ENCODE results near the gene HCK.
A peak's percentile ranks its signal among the peaks of the same experiment; 100 is the strongest.

Gene HCK

DNA sequence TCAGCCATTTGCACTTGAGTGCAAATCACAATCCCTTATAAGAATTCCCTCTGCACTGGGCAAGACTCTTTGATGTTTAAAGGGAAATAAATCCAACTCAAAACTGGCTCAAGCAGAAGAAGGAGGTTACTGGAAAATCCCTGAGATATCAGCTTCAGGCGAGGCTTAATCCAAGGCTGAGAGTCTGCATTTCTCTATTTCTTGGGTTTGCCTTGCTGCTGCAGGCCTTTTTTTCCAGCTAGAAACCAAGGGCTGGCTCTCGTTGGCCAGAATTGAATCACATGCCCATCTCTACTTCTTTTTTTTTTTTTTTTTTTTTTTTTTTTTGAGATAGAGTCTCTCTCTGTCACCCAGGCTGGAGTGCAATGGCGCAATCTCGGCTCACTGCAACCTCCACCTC lies 11.7 kb downstream of the HCK start:
- DNase-seq, result no peak

GRCh38 chr20:32064667-32065066 lies 12.6 kb downstream of the HCK start:
- DNase-seq, result no peak

DNA sequence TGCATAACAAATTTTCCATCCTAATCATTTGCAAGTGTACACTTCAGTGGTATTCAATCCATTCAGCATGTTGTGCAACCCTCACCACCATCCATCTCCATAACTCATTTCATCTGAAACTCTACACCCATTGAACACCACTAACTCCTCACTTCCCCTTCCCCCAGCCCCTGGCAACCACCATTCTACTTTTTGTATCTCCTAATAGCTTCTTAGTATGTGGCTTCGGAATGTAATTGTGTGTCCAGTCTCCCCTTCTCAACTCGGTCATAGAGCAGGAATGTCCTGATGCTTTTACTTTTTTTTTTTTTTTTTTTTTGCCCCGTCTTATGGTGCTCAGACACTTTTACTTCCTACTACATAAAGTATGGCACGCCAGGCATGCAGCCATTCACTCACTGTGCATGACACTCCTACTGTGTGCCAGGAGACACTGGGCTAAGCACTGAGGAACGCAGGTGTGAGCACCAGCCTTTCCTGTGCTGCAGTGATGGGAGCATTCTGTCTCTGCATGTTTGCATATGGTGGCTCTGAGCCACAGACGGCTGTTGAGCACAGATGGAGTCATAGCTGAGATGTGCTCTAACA lies 15.3 kb downstream of the HCK start:
- DNase-seq, result no peak

DNA sequence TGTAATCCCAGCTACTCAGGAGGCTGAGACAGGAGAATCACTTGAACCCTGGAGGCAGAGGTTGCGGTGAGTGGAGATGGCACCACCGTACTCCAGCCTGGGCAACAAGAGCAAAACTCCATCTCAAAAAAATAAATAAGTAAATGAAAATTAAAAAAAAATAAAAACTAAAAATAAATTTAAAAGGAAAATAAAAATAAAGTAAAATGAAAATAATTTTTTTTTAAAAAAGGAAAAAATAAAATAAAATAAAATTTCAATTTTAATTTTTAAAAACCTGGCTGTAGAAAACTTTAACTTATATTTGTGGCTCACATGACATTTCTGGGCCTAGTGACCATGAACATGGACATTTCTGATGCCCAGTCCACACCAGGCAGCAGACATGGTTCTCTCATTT lies 16.1 kb downstream of the HCK start:
- DNase-seq, result no peak

- no peak for DNase-seq
These were observed 17.7 kb downstream of the HCK start for GRCh38 chr20:32069711-32070110.

DNA sequence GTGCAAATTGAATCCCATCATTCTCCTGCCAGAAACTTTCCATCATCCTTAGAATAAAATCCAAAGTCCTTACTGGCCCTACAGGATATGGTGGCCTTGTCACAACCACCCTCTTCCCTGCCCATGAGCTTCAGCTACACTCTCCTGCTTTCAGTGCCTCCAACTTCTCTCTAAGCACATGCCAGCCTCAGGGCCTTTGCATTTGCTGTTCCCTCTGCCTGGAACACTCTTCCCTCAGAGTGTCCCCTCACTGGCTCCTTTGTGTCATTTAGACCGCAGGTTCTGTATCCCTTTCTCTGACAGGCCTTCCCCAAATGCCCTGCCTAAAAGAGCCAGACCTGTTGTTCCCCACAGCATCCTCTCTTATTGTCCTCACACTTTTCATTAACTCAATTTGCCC lies 18.2 kb downstream of the HCK start:
- DNase-seq, result no peak

DNA sequence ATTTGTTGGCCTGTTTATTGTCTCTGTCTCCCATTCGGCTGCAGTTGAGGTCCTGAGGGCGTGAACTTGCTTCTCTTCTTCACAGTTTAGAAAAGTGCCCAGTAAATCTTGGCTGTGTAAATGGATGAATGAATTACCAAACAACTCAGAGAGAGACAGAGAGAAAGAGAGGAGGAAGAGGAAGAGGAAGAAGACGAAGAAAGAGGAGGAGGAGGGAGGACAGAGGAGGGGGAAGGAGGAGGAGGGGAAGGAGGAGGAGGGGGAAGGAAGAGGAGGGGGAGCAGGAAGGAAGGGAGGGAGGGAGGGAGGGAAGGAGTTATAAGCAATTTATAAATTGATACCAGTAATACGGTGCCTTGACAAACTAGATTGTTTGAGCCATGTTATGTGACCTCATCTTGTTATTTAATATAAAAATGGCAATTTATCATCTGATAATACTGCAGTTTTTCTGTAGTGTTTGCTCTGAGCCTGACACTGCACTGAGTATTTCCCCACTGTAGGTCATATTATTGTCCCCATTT lies 18.7 kb downstream of the HCK start:
- DNase-seq, result no peak

GRCh38 chr20:32071395-32072167 lies 19.5 kb downstream of the HCK start:
- DNase-seq, result no peak

GRCh38 chr20:32072168-32072750 lies 20.2 kb downstream of the HCK start:
- DNase-seq, result no peak

GRCh38 chr20:32075534-32075933 lies 23.5 kb downstream of the HCK start:
- no peak for DNase-seq

DNA sequence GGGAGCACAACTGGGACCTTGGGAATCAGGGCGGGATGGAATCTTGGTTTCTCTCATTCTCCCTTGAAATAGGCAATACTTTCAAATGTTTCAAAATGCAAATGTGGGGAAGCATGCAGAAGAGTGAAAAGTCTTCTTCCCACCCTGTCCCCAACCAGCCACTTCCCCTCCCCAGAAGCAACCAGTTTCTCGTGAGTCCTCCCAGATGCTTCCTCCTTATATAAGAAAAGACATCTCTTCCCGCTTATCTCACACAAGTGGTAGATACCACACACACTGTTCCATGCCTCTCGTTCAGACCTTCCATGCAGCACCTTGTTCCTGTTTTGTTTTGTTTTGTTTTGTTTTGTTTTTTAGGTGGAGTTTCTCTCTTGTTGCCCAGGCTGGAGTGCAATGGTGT lies 25.1 kb downstream of the HCK start:
- no peak for DNase-seq

GRCh38 chr20:32078322-32078721 lies 26.3 kb downstream of the HCK start:
- DNase-seq, result no peak

GRCh38 chr20:32078791-32079190 lies 26.7 kb downstream of the HCK start:
- no peak for DNase-seq

DNA sequence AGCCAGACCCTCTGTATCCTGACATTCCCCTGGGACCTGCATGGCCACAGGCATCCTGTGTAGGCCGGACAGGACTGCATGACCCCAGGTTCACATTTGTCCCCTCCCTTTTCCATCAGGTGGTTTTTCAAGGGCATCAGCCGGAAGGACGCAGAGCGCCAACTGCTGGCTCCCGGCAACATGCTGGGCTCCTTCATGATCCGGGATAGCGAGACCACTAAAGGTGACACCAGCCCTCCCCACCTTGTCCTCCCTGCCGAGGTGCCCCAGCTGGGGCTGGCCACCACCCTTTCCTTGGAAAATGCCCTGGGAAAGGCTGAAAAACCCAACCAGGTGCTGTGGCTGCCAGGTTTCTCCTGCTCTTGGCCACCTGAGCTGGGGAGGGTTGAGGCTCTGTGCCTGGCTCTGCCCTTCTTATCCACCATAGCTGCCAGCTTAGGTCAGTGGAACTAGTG lies 27.6 kb downstream of the HCK start:
- no peak for DNase-seq

- no peak for DNase-seq
These were observed 28.7 kb downstream of the HCK start for GRCh38 chr20:32080783-32081182.

DNA sequence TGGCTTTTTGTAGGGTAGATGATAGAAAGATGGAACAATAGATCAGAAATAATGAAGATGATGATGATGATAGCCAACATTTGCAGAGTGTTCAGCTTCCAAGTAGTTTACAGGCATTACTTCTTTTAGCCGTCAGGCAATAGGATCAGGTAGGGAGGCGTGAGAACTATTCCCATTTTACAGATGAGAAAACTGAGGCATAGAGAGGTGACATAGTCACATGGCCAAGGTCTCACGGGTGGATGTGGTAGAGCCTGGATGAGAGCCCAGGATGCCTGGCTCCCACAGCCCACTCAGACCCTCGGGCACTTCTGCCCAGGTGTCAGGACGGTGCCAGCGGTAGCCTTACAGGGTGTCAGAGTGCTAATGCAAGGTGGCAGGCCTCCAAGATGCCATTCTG lies 31.4 kb downstream of the HCK start:
- DNase-seq, result no peak

GRCh38 chr20:32087070-32087469 lies 35.0 kb downstream of the HCK start:
- no peak for DNase-seq

GRCh38 chr20:32088759-32089158 lies 36.7 kb downstream of the HCK start:
- no peak for DNase-seq

DNA sequence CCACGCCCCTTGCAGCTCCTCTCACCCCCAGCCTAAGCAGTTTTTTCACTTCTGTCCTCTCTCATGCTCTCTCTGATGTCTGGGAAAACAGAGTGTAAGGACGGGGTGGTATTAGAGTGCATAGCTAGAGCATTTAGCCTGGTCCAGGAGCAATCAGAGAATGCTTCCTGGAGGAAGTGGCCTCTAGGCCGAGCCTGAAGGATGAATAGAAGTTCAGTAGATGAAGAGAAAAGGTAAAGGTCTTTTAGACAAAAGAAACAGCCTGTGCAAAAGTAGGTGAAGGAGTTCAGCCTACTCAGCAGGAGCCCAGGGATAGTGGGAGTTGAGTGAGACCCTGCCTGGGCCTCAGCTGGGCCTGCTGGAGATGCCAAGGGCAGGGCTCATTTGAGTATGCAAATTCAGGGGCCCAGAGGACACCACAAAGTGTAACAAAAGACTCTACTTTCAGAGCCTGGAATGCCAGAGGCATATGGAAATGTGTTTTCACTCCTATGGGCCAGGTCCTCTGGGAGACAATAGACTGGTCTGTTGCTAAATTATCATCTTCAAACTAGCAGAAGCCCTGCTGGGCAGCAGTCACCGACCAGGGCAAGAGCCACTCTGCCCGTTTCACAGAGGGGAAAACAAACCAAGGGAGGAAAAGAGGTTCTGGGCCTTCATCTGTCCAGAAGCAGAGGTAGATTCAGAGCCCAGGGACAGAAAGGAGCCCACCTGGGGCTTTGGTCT lies 37.8 kb downstream of the HCK start:
- no peak for DNase-seq

DNA sequence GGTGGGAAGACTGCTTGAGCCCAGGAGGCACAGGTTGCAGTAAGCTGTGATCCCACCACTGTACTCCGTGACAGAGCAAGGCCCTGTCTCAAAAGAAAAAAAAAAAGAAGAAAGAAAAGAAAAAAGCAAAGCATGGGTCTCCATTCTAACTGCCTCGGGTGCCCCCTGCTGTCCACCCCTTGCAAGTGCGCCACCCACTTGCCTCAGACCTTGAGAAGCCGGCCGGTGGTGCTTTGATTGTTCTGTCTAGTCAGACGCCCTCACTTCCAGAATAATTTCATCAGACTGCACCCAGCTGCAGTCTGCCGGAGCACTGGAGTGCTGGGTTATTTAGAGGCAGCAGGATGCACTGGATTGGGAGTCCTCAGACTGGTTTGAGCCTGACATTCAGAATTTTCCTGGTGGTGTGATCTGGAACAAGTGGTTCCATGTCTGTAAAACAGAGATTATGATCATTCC lies 39.9 kb downstream of the HCK start:
- peak; percentile 65 for DNase-seq

DNA sequence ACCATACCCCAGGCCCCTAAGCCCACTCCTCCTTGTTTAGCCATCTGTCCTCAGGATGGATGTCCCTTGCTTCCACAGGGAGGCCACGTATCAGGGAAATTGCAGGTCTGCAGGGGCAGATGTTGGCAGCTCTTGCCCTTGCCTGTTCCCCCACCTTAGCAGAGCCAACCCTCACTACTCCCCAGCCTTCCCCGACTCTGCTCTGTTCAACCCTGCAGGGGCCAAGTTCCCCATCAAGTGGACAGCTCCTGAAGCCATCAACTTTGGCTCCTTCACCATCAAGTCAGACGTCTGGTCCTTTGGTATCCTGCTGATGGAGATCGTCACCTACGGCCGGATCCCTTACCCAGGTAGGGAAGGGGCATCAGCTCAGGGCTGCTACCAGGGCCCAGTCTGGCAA lies 46.7 kb downstream of the HCK start:
- DNase-seq, result no peak

DNA sequence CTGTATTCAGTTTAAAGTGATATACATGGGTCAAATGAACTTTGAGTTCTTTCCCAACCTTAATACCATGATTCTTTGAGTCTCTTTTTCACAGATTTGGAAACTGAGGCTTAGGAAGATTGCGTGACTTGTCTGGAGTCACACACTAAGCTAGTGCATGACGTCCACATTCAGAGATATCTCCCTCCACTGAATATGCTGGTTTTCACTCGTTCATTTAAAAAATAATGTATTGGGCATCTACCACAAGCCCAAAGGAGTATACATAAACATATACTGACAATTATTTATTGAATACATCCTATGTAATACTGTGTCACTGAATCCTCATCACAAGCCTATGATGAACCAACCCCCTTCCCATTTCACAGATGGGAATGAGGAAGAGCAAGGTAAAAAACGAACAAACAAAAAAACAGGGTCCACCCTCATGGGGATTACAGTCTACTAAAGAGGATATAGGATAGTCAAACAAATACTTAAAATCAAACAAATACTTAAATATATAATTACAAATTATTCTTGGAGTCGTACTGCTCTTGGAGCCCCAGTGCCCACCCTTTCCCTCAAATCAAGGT lies 56.9 kb downstream of the HCK start:
- no peak for DNase-seq

Measured in stimulated activated naive CD4-positive, alpha-beta T cell treated with Interleukin-2 at 50 U/mL for 16 hours (primary cell).